GM19467 (cell line): ENCODE data around the gene SUPT5H.

ENCODE experiments used
- ATAC-seq: cut with Tn5 transposase; IDR thresholded peaks from one replicate; pipeline ENCODE4 v1.9.1; 2021; ENCODE audit warnings: mild to moderate bottlenecking, moderate library complexity; ENCODE audit not compliant: unreplicated experiment

Gene SUPT5H

DNA sequence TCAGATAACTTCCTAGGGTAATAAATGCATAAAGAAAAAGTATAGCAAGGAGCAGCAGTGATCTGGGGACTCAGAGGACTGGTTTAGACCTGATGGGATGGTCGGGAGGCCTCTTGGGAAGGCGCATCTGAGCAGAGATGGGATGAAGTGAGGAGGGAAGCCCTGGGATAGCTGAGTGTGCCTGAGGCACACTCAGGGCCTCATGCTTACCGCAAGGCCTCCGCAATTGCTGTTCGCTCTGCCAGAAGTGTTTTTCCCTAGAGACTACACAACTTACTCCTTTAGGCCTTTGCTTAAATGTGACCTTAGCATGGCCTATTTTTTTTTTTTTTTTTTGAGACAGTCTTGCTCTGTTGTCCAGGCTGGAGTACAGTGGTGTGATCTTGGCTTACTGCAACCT lies 49.3 kb downstream of the SUPT5H start:
- no peak for ATAC-seq

DNA sequence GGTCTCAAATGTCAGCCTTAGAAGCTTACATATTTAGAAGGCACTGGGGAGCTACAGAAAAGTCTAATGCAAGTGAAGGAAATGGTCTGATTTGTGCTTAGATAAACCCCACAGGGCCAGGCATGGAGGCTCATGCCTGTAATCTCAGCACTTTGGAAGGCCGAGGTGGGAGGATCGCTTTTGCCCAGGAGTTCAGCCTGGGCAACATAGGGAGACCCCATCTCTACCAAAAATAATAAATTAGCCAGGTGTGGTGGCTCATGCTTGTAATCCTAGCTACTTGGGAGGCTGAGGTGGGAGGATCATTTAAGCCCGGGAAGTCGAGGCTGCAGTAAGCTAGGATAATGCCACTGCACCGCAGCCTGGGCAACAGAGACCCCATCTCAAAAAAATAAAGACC lies 50.7 kb downstream of the SUPT5H start:
- no peak for ATAC-seq

DNA sequence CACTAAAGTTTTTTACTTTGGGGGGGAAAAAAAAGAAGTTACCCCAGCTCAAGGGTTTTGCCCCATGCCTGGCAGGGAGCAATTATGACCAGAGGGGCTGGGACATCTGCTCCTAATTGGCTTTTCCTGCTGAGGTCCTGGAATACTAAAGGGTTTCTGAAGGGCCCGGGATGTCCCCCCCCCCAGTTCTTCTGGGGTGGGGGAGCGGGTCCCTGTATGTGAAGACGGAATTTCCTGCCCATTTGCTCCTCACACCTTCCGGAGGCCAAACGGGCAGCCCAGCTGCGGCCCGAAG lies 52.3 kb downstream of the SUPT5H start:
- ATAC-seq, result no peak

DNA sequence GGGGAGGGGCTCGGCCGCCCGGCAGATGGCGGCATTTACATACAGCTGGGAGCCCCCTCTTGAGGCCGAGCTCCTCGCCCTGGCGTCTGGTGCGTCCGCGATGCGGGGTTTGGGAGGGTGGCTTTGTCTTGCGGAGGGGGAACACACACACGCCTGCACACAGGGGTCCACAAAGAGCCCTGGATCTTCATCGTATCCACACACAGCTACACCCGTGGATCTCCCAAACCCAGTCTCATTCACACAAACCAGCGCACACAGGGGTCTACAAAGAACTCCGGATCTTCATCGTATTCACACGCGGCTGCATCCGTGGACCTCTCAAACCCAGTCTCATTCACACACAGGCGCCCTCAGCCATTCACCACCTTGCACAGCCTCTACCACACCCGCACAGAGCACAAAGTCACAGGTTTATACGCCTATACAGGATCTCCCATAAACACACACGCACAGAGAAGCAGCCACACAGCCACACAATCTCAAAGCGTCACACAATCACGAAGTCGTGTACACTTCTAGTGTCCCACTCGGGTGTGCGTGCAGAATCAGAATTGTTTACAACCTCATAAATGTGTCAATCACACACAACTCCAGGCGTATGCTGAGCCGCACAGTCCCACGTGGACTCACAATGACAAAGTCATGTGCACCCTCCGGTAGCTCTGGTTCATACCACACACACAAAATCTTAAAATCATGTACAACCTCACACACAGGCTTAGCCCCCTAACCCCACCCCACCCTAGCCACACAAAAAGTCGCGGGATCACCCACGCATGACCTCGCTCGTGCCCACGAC lies 52.8 kb downstream of the SUPT5H start:
- ATAC-seq, result no peak

- no peak for ATAC-seq
These were observed 53.6 kb downstream of the SUPT5H start, which contains the start of gene DLL3 for GRCh38 chr19:39498798-39499642. Gene DLL3 (plus strand): TSS chr19:39498947. CDS start chr19:39498975, 28 bp downstream.

DNA sequence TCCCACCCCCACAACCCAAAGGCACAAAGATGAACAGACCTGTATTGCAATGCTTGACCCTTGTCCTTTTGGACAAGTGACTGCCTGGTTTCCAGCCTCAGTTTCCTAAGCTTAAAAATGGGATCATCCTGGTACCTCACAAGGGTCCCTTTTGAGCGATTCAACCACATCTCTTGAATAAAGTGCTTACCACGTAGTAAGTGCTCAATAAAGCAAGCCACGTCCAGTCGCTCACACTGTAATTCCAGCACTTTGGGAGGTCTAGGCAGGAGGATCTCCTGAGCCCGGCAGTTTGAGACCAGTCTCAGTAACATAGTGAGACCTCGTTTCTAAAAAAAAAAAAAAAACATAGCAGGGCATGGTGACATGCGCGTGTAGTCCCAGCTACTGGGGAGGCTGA lies 54.5 kb downstream of the SUPT5H start:
- no peak for ATAC-seq

- ATAC-seq, result no peak
These were observed 55.2 kb downstream of the SUPT5H start for GRCh38 chr19:39500543-39500942.

- ATAC-seq, result no peak
These were observed 56.0 kb downstream of the SUPT5H start for GRCh38 chr19:39501340-39501739.

DNA sequence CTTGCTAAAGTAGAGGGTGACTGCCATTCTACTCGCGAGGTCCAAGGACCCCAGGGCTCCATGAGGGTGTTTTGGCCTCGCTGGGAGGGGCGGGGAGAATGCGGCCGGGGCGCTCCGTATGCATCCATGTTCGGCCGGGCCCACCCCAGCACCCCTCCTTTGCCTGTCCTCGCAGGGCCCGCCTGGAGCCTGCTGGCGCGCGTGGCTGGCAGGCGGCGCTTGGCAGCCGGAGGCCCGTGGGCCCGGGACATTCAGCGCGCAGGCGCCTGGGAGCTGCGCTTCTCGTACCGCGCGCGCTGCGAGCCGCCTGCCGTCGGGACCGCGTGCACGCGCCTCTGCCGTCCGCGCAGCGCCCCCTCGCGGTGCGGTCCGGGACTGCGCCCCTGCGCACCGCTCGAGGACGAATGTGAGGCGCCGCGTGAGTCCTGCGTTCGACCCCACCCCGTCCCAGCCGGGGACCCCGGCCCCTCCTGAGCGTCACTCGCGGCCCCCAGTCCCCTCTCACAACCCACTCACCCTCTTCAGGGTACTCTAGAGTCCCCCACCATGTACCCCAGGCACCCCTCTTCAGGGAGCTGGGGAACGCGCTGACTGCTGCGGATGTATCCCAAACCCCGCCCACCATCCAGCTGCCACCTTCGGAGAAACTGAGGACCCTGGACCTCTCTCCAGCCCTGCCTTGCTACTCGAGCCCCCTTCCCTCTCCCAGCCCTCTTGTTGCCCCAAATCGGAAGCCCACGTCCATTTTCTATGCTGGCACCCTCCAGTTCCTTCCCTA lies 57.4 kb downstream of the SUPT5H start:
- ATAC-seq, result no peak

GRCh38 chr19:39506598-39506943 lies 61.2 kb downstream of the SUPT5H start:
- no peak for ATAC-seq

DNA sequence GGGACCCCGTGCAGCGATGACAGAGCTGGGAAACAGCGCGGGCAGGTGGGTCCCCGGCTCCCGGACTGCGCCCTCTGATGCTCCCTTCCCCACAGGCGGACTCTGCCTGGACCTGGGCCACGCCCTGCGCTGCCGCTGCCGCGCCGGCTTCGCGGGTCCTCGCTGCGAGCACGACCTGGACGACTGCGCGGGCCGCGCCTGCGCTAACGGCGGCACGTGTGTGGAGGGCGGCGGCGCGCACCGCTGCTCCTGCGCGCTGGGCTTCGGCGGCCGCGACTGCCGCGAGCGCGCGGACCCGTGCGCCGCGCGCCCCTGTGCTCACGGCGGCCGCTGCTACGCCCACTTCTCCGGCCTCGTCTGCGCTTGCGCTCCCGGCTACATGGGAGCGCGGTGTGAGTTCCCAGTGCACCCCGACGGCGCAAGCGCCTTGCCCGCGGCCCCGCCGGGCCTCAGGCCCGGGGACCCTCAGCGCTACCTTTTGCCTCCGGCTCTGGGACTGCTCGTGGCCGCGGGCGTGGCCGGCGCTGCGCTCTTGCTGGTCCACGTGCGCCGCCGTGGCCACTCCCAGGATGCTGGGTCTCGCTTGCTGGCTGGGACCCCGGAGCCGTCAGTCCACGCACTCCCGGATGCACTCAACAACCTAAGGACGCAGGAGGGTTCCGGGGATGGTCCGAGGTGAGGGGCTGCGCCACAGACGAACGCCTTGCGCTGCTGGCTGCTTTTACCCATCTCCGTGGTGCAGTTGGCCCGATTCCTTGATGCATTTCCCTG lies 61.7 kb downstream of the SUPT5H start:
- no peak for ATAC-seq

DNA sequence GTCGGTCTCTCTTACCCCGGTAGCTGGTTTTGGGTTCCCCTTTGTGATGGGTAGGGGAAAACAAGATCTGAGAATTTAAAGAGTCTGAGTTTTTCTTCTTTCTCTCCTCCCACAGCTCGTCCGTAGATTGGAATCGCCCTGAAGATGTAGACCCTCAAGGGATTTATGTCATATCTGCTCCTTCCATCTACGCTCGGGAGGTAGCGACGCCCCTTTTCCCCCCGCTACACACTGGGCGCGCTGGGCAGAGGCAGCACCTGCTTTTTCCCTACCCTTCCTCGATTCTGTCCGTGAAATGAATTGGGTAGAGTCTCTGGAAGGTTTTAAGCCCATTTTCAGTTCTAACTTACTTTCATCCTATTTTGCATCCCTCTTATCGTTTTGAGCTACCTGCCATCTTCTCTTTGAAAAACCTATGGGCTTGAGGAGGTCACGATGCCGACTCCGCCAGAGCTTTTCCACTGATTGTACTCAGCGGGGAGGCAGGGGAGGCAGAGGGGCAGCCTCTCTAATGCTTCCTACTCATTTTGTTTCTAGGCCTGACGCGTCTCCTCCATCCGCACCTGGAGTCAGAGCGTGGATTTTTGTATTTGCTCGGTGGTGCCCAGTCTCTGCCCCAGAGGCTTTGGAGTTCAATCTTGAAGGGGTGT lies 62.5 kb downstream of the SUPT5H start:
- ATAC-seq, result no peak

- ATAC-seq, result no peak
These were observed 63.2 kb downstream of the SUPT5H start for GRCh38 chr19:39508629-39509028.

- no peak for ATAC-seq
These were observed 63.9 kb downstream of the SUPT5H start for GRCh38 chr19:39509233-39509632.

- no peak for ATAC-seq
These were observed 67.6 kb downstream of the SUPT5H start for GRCh38 chr19:39512988-39513387.

DNA sequence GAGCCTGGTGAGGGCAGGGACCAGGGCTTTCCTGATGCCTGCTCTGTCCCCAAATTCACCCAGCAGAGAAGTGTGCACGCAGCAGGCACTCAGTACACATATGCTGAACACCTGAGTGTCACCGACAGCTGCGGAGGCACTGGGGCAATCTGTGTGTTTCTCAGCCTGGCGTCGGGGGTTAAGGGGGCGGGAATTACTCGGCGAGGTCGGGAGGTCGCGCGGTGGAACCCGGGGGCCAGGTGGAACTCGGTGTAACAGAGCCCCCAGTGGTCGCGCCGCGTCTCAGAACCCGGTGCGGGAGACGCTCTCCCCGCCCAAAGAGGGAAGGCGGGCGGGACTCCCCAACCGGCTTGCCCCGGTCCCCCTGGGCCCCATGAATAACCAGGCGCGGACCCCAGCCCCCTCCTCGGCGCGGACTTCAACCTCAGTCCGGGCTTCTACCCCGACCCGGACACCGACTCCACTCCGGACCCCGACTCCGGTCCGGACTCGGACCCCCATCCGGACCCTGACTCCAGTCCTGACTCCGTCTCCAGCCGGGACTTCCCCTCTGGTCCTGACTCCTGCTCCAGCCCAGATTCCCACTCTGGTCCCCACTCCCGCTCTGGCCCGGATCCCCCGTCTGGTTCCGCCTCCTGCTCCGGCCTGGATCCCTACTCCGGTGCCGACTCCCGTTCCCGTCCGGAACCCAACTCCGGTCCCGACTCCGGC lies 69.6 kb downstream of the SUPT5H start, which contains the start of gene SELENOV:
SELENOV (plus strand) TSS at position 300 of the 711 bp plus-strand sequence; CDS start at position 374, 74 bp downstream.
- no peak for ATAC-seq

GRCh38 chr19:39515551-39516191 lies 70.3 kb downstream of the SUPT5H start:
- ATAC-seq, result no peak

DNA sequence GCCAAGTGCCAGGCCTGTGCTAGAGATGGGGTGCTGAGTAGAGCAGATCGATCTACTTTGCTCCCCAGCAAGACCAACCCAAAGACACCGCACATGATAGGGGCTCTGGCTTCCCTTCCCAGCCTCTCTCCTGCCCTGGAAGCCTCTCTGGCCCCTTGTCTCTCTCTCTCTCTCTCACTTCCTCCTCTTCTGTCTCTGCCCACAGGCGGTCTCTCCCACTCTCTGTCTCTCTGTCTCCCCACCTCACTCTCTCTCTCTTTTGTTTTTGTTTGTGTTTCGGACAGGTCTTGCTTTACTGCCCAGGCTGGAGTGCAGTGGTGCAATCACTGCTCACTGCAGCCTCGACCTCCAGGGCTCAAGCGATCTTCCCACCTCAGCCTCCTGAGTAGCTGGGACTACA lies 70.9 kb downstream of the SUPT5H start:
- no peak for ATAC-seq

- ATAC-seq, result no peak
These were observed 72.0 kb downstream of the SUPT5H start for GRCh38 chr19:39517432-39517831.
